HepG2 (cell line): ENCODE data around the gene DDX53.

Source experiments
- DRAP1 ChIP-seq: IDR thresholded peaks from 2 replicates; pipeline ENCODE4 v1.6.1; 2016; ENCODE audit warnings: missing genetic modification reagents, missing compliant biosample characterization
- FOSL2 ChIP-seq: sonication (generic); formaldehyde crosslinking; IDR thresholded peaks from 2 replicates; pipeline ENCODE4 v1.4.0; 2020; ENCODE audit warnings: missing genetic modification reagents
- NFAT5 ChIP-seq: sonication (generic); formaldehyde crosslinking; IDR thresholded peaks from 2 replicates; pipeline ENCODE4 v1.4.0; 2020; ENCODE audit warnings: missing genetic modification reagents
- TBL1XR1 ChIP-seq: fragments of 150-350 bp; IDR thresholded peaks from 2 replicates; pipeline ENCODE4 v1.6.1; 2014; ENCODE audit warnings: borderline replicate concordance, low read length; ENCODE audit not compliant: partially characterized antibody
- ZKSCAN8 ChIP-seq: IDR thresholded peaks from 2 replicates; pipeline ENCODE4 v1.6.1; 2016; ENCODE audit warnings: borderline replicate concordance, missing genetic modification reagents, missing compliant biosample characterization
- ZNF3 ChIP-seq: IDR thresholded peaks from 2 replicates; pipeline ENCODE4 v1.7.0; 2017; ENCODE audit warnings: inconsistent platforms
- ZNF343 ChIP-seq: sonication (generic); formaldehyde crosslinking; IDR thresholded peaks from 2 replicates; pipeline ENCODE4 v1.4.0; 2020; ENCODE audit warnings: mild to moderate bottlenecking, missing genetic modification reagents
- TF ChIP-seq, protein P1 (sequence below): sonication (generic); formaldehyde crosslinking; IDR thresholded peaks from 2 replicates; pipeline ENCODE4 v1.5.0; 2020; ENCODE audit warnings: missing genetic modification reagents, mild to moderate bottlenecking, borderline replicate concordance
- TF ChIP-seq, protein P2 (sequence below): sonication (generic); formaldehyde crosslinking; IDR thresholded peaks from 2 replicates; pipeline ENCODE4 v1.5.0; 2020; ENCODE audit warnings: mild to moderate bottlenecking, missing genetic modification reagents, moderate library complexity

DNA sequence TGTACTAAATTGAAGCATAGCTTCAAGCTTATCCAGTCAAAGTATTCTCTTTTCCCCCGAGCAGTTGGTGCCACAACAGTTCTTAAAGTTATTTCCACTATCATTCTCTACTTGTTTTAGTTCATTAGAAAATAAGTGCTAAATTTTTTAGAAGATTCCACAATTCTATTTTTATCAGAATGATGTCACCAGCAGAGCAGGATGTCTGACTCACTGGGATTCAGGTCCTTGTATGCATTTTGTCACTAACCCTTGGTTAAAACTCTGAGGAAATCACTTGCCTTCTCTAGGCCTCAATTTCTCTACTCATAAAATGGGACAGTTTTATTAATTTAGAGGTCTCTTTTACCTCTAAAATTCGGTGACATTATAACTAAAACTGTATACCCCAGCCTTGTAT lies 3.4 kb downstream of the DDX53 start:
- TF ChIP-seq ZNF343 (CRISPR knock-in tag), result no peak
- TF ChIP-seq NFAT5, result no peak
- TF ChIP-seq, protein P1, sequence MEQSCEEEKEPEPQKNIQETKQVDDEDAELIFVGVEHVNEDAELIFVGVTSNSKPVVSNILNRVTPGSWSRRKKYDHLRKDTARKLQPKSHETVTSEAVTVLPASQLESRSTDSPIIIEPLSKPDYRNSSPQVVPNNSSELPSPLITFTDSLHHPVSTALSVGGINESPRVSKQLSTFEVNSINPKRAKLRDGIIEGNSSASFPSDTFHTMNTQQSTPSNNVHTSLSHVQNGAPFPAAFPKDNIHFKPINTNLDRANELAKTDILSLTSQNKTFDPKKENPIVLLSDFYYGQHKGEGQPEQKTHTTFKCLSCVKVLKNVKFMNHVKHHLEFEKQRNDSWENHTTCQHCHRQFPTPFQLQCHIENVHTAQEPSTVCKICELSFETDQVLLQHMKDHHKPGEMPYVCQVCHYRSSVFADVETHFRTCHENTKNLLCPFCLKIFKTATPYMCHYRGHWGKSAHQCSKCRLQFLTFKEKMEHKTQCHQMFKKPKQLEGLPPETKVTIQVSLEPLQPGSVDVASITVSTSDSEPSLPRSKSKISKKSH (CRISPR knock-in tag), result no peak
- TF ChIP-seq TBL1XR1, result no peak
- no peak for TF ChIP-seq FOSL2 (CRISPR knock-in tag)
- TF ChIP-seq, protein P2, sequence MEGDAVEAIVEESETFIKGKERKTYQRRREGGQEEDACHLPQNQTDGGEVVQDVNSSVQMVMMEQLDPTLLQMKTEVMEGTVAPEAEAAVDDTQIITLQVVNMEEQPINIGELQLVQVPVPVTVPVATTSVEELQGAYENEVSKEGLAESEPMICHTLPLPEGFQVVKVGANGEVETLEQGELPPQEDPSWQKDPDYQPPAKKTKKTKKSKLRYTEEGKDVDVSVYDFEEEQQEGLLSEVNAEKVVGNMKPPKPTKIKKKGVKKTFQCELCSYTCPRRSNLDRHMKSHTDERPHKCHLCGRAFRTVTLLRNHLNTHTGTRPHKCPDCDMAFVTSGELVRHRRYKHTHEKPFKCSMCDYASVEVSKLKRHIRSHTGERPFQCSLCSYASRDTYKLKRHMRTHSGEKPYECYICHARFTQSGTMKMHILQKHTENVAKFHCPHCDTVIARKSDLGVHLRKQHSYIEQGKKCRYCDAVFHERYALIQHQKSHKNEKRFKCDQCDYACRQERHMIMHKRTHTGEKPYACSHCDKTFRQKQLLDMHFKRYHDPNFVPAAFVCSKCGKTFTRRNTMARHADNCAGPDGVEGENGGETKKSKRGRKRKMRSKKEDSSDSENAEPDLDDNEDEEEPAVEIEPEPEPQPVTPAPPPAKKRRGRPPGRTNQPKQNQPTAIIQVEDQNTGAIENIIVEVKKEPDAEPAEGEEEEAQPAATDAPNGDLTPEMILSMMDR (CRISPR knock-in tag), result no peak
- no peak for TF ChIP-seq ZNF3
- no peak for TF ChIP-seq DRAP1 (CRISPR knock-in tag)
- TF ChIP-seq ZKSCAN8 (CRISPR knock-in tag), result no peak
